ENCODE results near the gene RUNX2. TPM values are rescaled to one million over a fixed set of nuclear protein-coding genes. Genes with fewer than 3 reads are reported as not detected.

The RUNX2 gene
- total RNA-seq, 1 experiment from 2014 or later, result 7.0 TPM

- DNase-seq (ENCODE audit: low read depth, low spot score), result no peak
- no peak for ATAC-seq
- H3K27ac ChIP-seq (ENCODE audit: low read length), result no peak overlapping the region
- in situ Hi-C loops (cut with HindIII; ENCODE audit: low pct_unique_long_range_greater_than_20kb, low sequenced_read_pairs) (no loop called here), intact Hi-C loops (cut with micrococcal nuclease; ENCODE audit: unreplicated experiment) (no loop called here)
- no peak overlapping the region for H3K4me3 ChIP-seq (ENCODE audit: low read depth in 2 of 2, low read length in 2 of 2)
- H3K9me3 ChIP-seq (ENCODE audit: control insufficient read depth, insufficient read depth, low read depth, low read length), result no peaks in the 10 kb centered on the region
- ChIA-PET CTCF (no interaction called here), POLR2A (no interaction called here)
- no peaks in the 10 kb centered on the region for H3K27me3 ChIP-seq (ENCODE audit: control insufficient read depth, insufficient read depth, low read length)
- H3K36me3 ChIP-seq (ENCODE audit: control insufficient read depth, insufficient read depth, low read length), result no peaks in the 10 kb centered on the region
- no peaks in the 10 kb centered on the region for H3K4me1 ChIP-seq (ENCODE audit: control insufficient read depth, insufficient read depth, low read length)
- no peak for TF ChIP-seq POLR2AphosphoS5 (IDR thresholded peaks at IDR 0.05; ENCODE audit: low read depth, low read length)
- TF ChIP-seq SIN3A (IDR thresholded peaks at IDR 0.05; ENCODE audit: borderline replicate concordance, insufficient read depth, low read depth, low read length), result no peak
- TF ChIP-seq TCF7L2 (IDR thresholded peaks at IDR 0.05; ENCODE audit: low read depth, low read length), result no peak
- TF ChIP-seq REST (IDR thresholded peaks at IDR 0.05; ENCODE audit: insufficient read depth in 1 of 2, low read depth in 2 of 2, low read length in 1 of 2), result no peak
- TF ChIP-seq CTCF (IDR thresholded peaks at IDR 0.05), result no peak
- no TSS peak for BruUV-seq (replicated peaks)
These were observed 16.8 kb downstream of the RUNX2 start for GRCh38 chr6:45344900-45345299.

DNA sequence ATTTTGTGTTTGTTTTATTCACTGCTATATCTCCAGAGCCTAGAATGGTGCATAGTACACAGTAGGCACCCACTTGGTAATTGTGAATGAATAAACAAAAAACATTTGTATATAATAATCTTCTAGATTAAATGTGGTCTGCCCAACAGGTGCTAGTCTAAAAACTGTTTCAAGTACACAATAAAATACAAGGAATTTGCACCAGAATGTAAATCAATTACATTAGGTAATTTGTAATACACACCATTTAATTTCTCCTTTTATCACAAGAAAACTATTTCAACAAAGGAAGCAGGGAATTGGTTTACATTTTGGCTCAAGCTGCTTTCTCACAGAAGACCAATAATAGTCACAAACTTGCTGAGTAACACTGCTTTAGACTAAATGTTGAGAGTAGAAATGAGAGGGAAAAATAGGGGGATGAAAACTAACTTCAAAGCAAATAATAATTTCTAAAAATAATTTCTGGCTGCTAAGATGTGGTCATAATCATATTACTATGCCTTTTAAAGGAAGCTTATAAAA is 22.1 kb downstream of the RUNX2 start:
- TF ChIP-seq CTCF (IDR thresholded peaks at IDR 0.05), result no peak
- TF ChIP-seq REST (IDR thresholded peaks at IDR 0.05; ENCODE audit: insufficient read depth in 1 of 2, low read depth in 2 of 2, low read length in 1 of 2), result no peak
- TF ChIP-seq SIN3A (IDR thresholded peaks at IDR 0.05; ENCODE audit: borderline replicate concordance, insufficient read depth, low read depth, low read length), result no peak
- TF ChIP-seq TCF7L2 (IDR thresholded peaks at IDR 0.05; ENCODE audit: low read depth, low read length), result no peak
- TF ChIP-seq POLR2AphosphoS5 (IDR thresholded peaks at IDR 0.05; ENCODE audit: low read depth, low read length), result no peak
- CTCF ChIA-PET, result no interaction called here
- POLR2A ChIA-PET, result no interaction called here

More for the DNA sequence above, 22.1 kb downstream of the RUNX2 start:
- Histone ChIP-seq H3K27ac (ENCODE audit: low read length) (no peak overlapping the region), H3K27me3 (ENCODE audit: control insufficient read depth, insufficient read depth, low read length) (no peaks in the 10 kb centered on the region), H3K36me3 (ENCODE audit: control insufficient read depth, insufficient read depth, low read length) (no peaks in the 10 kb centered on the region), H3K9me3 (ENCODE audit: control insufficient read depth, insufficient read depth, low read depth, low read length) (no peaks in the 10 kb centered on the region), H3K4me1 (ENCODE audit: control insufficient read depth, insufficient read depth, low read length) (no peaks in the 10 kb centered on the region), H3K4me3 (ENCODE audit: low read depth in 2 of 2, low read length in 2 of 2) (no peak overlapping the region)
- in situ Hi-C loops (cut with HindIII; ENCODE audit: low pct_unique_long_range_greater_than_20kb, low sequenced_read_pairs) (no loop called here), intact Hi-C loops (cut with micrococcal nuclease; ENCODE audit: unreplicated experiment) (no loop called here)
- no peak for ATAC-seq
- DNase-seq (ENCODE audit: low read depth, low spot score), result no peak
- no TSS peak for BruUV-seq (replicated peaks)
